Measurements from ENCODE around the gene TUBGCP2. TPM values are rescaled to one million over a fixed set of nuclear protein-coding genes. Genes with fewer than 3 reads are reported as not detected.

The TUBGCP2 gene
- total RNA-seq, 1 experiment from 2014 or later = 92.2 TPM

DNA sequence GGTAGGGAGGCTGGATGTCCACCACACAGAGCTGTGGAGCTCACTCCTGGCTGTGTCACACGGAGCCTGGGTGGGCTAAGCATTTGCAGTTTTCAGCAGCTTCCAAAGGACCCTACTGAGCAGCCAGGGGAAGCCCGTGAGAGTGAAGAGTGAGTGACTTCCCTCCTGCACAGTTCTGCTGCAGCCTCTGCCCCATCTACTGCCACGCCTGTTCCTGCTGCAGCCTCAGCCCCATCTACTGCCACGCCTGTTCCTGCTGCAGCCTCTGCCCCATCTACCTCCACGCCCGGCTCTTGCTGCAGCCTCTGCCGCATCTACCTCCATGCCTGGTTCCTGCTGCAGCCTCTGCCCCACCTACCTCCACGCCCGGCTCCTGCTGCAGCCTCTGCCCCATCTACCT, 44.2 kb downstream of the TUBGCP2 start:
- no peak overlapping the region for H3K27ac Mint-ChIP-seq (ENCODE audit: unreplicated experiment)
- no peaks in the 10 kb centered on the region for H3K9me3 ChIP-seq
- peaks cover 5% of the 10 kb centered on the region for H3K4me1 Mint-ChIP-seq (ENCODE audit: low read depth, unreplicated experiment)
- no peak overlapping the region for H3K4me3 Mint-ChIP-seq (ENCODE audit: unreplicated experiment)
- H3K4me1 ChIP-seq = peaks cover 18% of the 10 kb centered on the region
- H3K36me3 Mint-ChIP-seq (ENCODE audit: insufficient read depth, unreplicated experiment) = peaks cover 11% of the 10 kb centered on the region
- H3K36me3 ChIP-seq (ENCODE audit: control insufficient read depth, insufficient read depth, low read length) = no peaks in the 10 kb centered on the region
- H3K27me3 Mint-ChIP-seq (ENCODE audit: insufficient read depth, unreplicated experiment) = no peaks in the 10 kb centered on the region
- no peaks in the 10 kb centered on the region for H3K27me3 ChIP-seq (replicated peaks; ENCODE audit: control insufficient read depth, insufficient read depth, low read length)
- TF ChIP-seq, protein P1, sequence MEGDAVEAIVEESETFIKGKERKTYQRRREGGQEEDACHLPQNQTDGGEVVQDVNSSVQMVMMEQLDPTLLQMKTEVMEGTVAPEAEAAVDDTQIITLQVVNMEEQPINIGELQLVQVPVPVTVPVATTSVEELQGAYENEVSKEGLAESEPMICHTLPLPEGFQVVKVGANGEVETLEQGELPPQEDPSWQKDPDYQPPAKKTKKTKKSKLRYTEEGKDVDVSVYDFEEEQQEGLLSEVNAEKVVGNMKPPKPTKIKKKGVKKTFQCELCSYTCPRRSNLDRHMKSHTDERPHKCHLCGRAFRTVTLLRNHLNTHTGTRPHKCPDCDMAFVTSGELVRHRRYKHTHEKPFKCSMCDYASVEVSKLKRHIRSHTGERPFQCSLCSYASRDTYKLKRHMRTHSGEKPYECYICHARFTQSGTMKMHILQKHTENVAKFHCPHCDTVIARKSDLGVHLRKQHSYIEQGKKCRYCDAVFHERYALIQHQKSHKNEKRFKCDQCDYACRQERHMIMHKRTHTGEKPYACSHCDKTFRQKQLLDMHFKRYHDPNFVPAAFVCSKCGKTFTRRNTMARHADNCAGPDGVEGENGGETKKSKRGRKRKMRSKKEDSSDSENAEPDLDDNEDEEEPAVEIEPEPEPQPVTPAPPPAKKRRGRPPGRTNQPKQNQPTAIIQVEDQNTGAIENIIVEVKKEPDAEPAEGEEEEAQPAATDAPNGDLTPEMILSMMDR (IDR thresholded peaks at IDR 0.05; ENCODE audit: insufficient read depth in 1 of 2, low read depth in 1 of 2, low read length in 1 of 2, severe bottlenecking in 1 of 2, unreplicated experiment in 1 of 2) = no peak
- POLR2A ChIA-PET = no interaction called here
- H3K9me3 Mint-ChIP-seq (ENCODE audit: unreplicated experiment) = no peaks in the 10 kb centered on the region
- no TSS peak for BruUV-seq (replicated peaks)
- H3K4me3 ChIP-seq (ENCODE audit: low read depth, low read length) = no peak overlapping the region
- CTCF ChIA-PET = interaction anchor here (0.7 kb wide), 1 partner anchor 262 kb away, joined by 3 read pairs; no protein-coding TSS in a partner anchor
- intact Hi-C loops (cut with micrococcal nuclease; ENCODE audit: unreplicated experiment) = loop anchor here (5.0 kb wide), 1 partner anchor 43 kb away; the partner anchor contains the start of genes TUBGCP2 and ZNF511
- DNase-seq = no peak

DNA sequence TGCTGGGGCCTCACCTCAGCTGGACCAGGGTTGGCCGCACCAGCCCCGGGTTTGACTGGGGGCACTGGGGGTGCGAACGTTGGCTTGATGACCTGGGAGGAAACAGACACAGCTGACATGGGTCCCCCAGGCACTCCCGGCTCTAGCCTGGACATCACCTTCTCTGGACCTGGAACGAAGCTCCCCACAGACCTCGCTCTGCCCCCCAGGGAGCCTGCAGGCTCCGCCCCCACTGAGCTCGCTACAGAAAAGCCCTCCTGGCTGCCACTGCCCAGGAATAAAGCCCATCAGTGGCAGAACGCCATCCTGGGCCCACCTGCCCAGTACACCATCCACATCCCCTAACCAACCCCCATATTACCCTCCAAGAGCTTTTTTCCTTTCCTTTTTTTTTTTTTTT, 45.0 kb downstream of the TUBGCP2 start:
- Mint-ChIP-seq H3K36me3 (ENCODE audit: insufficient read depth, unreplicated experiment) (peaks cover 11% of the 10 kb centered on the region), H3K27ac (ENCODE audit: unreplicated experiment) (no peak overlapping the region), H3K4me1 (ENCODE audit: low read depth, unreplicated experiment) (peaks cover 11% of the 10 kb centered on the region), H3K4me3 (ENCODE audit: unreplicated experiment) (no peak overlapping the region), H3K9me3 (ENCODE audit: unreplicated experiment) (no peaks in the 10 kb centered on the region), H3K27me3 (ENCODE audit: insufficient read depth, unreplicated experiment) (no peaks in the 10 kb centered on the region)
- BruUV-seq (replicated peaks) = no TSS peak
- TF ChIP-seq, protein P1 (IDR thresholded peaks at IDR 0.05; ENCODE audit: insufficient read depth in 1 of 2, low read depth in 1 of 2, low read length in 1 of 2, severe bottlenecking in 1 of 2, unreplicated experiment in 1 of 2) = no peak
- DNase-seq = no peak
- Histone ChIP-seq H3K9me3 (no peaks in the 10 kb centered on the region), H3K27me3 (replicated peaks; ENCODE audit: control insufficient read depth, insufficient read depth, low read length) (no peaks in the 10 kb centered on the region), H3K36me3 (ENCODE audit: control insufficient read depth, insufficient read depth, low read length) (no peaks in the 10 kb centered on the region), H3K4me1 (peaks cover 18% of the 10 kb centered on the region), H3K4me3 (ENCODE audit: low read depth, low read length) (no peak overlapping the region)
- CTCF ChIA-PET = interaction anchor here (0.7 kb wide), 1 partner anchor 261 kb away, joined by 3 read pairs; no protein-coding TSS in a partner anchor
- POLR2A ChIA-PET = no interaction called here
- intact Hi-C loops (cut with micrococcal nuclease; ENCODE audit: unreplicated experiment) = loop anchor here (5.0 kb wide), 1 partner anchor 44 kb away; the partner anchor contains the start of genes TUBGCP2 and ZNF511

DNA sequence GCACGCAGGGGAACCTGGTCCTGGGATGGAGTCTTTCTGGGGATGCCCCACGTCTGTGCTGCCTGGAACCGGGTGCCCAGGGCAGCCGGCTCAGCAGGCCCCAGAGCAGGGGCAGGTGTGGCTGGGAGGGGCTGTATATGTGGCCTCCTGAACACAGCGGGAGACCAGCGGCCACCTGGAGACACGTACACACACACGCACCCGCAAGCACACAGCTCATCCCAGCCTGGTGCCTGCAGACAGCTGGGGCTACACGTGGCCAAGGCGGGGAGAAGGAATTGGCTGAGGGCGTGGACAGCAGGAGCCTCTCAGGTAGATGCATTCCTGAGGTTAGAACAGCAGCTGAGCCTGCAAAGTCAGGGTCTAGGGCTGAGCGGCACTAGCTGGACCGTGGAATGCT, 46.0 kb downstream of the TUBGCP2 start:
- no TSS peak for BruUV-seq (replicated peaks)
- H3K4me1 ChIP-seq = peaks cover 21% of the 10 kb centered on the region
- no peak overlapping the region for H3K4me3 ChIP-seq (ENCODE audit: low read depth, low read length)
- ChIA-PET POLR2A (interaction anchor here (0.7 kb wide), 1 partner anchor 17 kb away, joined by 3 read pairs; no protein-coding TSS in a partner anchor), CTCF (interaction anchor here (0.6 kb wide), 1 partner anchor 16 kb away, joined by 3 read pairs; no protein-coding TSS in a partner anchor)
- Mint-ChIP-seq H3K27me3 (ENCODE audit: insufficient read depth, unreplicated experiment) (no peaks in the 10 kb centered on the region), H3K27ac (ENCODE audit: unreplicated experiment) (no peak overlapping the region), H3K36me3 (ENCODE audit: insufficient read depth, unreplicated experiment) (peaks cover 11% of the 10 kb centered on the region), H3K4me3 (ENCODE audit: unreplicated experiment) (peak overlapping the region; percentile 64), H3K4me1 (ENCODE audit: low read depth, unreplicated experiment) (peaks cover 12% of the 10 kb centered on the region), H3K9me3 (ENCODE audit: unreplicated experiment) (no peaks in the 10 kb centered on the region)
- TF ChIP-seq, protein P1 (IDR thresholded peaks at IDR 0.05; ENCODE audit: insufficient read depth in 1 of 2, low read depth in 1 of 2, low read length in 1 of 2, severe bottlenecking in 1 of 2, unreplicated experiment in 1 of 2) = no peak
- H3K27me3 ChIP-seq (replicated peaks; ENCODE audit: control insufficient read depth, insufficient read depth, low read length) = no peaks in the 10 kb centered on the region
- H3K36me3 ChIP-seq (ENCODE audit: control insufficient read depth, insufficient read depth, low read length) = no peaks in the 10 kb centered on the region
- no peak for DNase-seq
- intact Hi-C loops (cut with micrococcal nuclease; ENCODE audit: unreplicated experiment) = loop anchor here (5.0 kb wide), 1 partner anchor 45 kb away; the partner anchor contains the start of genes TUBGCP2 and ZNF511
- H3K9me3 ChIP-seq = no peaks in the 10 kb centered on the region
